HG02798 (cell line): Measurements from ENCODE around the gene G6PD.

Experiments used
- ATAC-seq: cut with Tn5 transposase; IDR thresholded peaks from one replicate; pipeline ENCODE4 v1.9.1; 2021; ENCODE audit warnings: mild to moderate bottlenecking; ENCODE audit not compliant: unreplicated experiment, poor library complexity

Gene G6PD

GRCh38 chrX:154489182-154489581 lies 57.5 kb downstream of the G6PD start:
- no peak for ATAC-seq

GRCh38 chrX:154488336-154489075 lies 58.1 kb downstream of the G6PD start:
- no peak for ATAC-seq

- no peak for ATAC-seq
Observed at GRCh38 chrX:154487518-154488290, 58.9 kb downstream of the G6PD start.

- peak; percentile 45 for ATAC-seq
Observed at GRCh38 chrX:154486396-154487207, 60.0 kb downstream of the G6PD start, which contains the start of gene UBL4A. TSS of gene UBL4A (minus strand) at chrX:154486615. CDS start at chrX:154486584, 31 bp downstream.

GRCh38 chrX:154486052-154486395 lies 60.6 kb downstream of the G6PD start:
- ATAC-seq: no peak

- no peak for ATAC-seq
Observed at GRCh38 chrX:154485150-154486051, 61.2 kb downstream of the G6PD start.

- ATAC-seq: no peak
Observed at GRCh38 chrX:154484255-154485149, 62.1 kb downstream of the G6PD start.

- no peak for ATAC-seq
Observed at GRCh38 chrX:154483325-154483724, 63.3 kb downstream of the G6PD start.

GRCh38 chrX:154482786-154483185 lies 63.9 kb downstream of the G6PD start:
- no peak for ATAC-seq

- ATAC-seq: no peak
Observed at GRCh38 chrX:154481911-154482601, 64.6 kb downstream of the G6PD start.
